ENCODE results near the gene IRF5.

The IRF5 gene

GRCh38 chr7:128890306-128891109 is 47.2 kb upstream of the IRF5 start:
- no peaks in the 10 kb centered on the region for H3K36me3 ChIP-seq (ENCODE audit: low read depth)
- H3K9me3 ChIP-seq (ENCODE audit: severe bottlenecking): no peaks in the 10 kb centered on the region
- peak overlapping the region; percentile 59 for H3K27ac ChIP-seq (ENCODE audit: poor library complexity, severe bottlenecking)
- no peak for TF ChIP-seq CTCF (IDR thresholded peaks at IDR 0.05; ENCODE audit: poor library complexity, severe bottlenecking)
- DNase-seq (ENCODE audit: low spot score) (peak; percentile 76), ATAC-seq (ENCODE audit: low read depth) (no peak)
- H3K4me1 ChIP-seq (ENCODE audit: insufficient read depth, poor library complexity, severe bottlenecking): peaks cover 32% of the 10 kb centered on the region
- peak overlapping the region; percentile 61 for H3K4me3 ChIP-seq (ENCODE audit: severe bottlenecking)
- no peaks in the 10 kb centered on the region for H3K27me3 ChIP-seq (ENCODE audit: insufficient read depth, poor library complexity, severe bottlenecking)

- Histone ChIP-seq H3K4me1 (ENCODE audit: insufficient read depth, poor library complexity, severe bottlenecking) (peaks cover 32% of the 10 kb centered on the region), H3K36me3 (ENCODE audit: low read depth) (no peaks in the 10 kb centered on the region), H3K4me3 (ENCODE audit: severe bottlenecking) (peak overlapping the region; percentile 61), H3K27me3 (ENCODE audit: insufficient read depth, poor library complexity, severe bottlenecking) (no peaks in the 10 kb centered on the region), H3K9me3 (ENCODE audit: severe bottlenecking) (no peaks in the 10 kb centered on the region), H3K27ac (ENCODE audit: poor library complexity, severe bottlenecking) (peak overlapping the region; percentile 59)
- DNase-seq (ENCODE audit: low spot score) (peak; percentile 82), ATAC-seq (ENCODE audit: low read depth) (peak; percentile 26)
- TF ChIP-seq CTCF (IDR thresholded peaks at IDR 0.05; ENCODE audit: poor library complexity, severe bottlenecking): no peak
These were observed 46.4 kb upstream of the IRF5 start for GRCh38 chr7:128891110-128891941.

GRCh38 chr7:128891942-128892269 is 45.8 kb upstream of the IRF5 start:
- no peak overlapping the region for H3K4me3 ChIP-seq (ENCODE audit: severe bottlenecking)

GRCh38 chr7:128892521-128893250 is 45.0 kb upstream of the IRF5 start:
- Histone ChIP-seq H3K27me3 (ENCODE audit: insufficient read depth, poor library complexity, severe bottlenecking) (no peaks in the 10 kb centered on the region), H3K9me3 (ENCODE audit: severe bottlenecking) (no peaks in the 10 kb centered on the region), H3K4me3 (ENCODE audit: severe bottlenecking) (no peak overlapping the region), H3K4me1 (ENCODE audit: insufficient read depth, poor library complexity, severe bottlenecking) (peaks cover 39% of the 10 kb centered on the region), H3K36me3 (ENCODE audit: low read depth) (no peaks in the 10 kb centered on the region), H3K27ac (ENCODE audit: poor library complexity, severe bottlenecking) (peak overlapping the region; percentile 59)
- DNase-seq (ENCODE audit: low spot score) (peak; percentile 56), ATAC-seq (ENCODE audit: low read depth) (peak; percentile 18)
- TF ChIP-seq CTCF (IDR thresholded peaks at IDR 0.05; ENCODE audit: poor library complexity, severe bottlenecking): no peak

More at GRCh38 chr7:128891942-128892269, 45.8 kb upstream of the IRF5 start:
- ATAC-seq (ENCODE audit: low read depth) (no peak), DNase-seq (ENCODE audit: low spot score) (no peak)
- Histone ChIP-seq H3K36me3 (ENCODE audit: low read depth) (no peaks in the 10 kb centered on the region), H3K9me3 (ENCODE audit: severe bottlenecking) (no peaks in the 10 kb centered on the region), H3K27ac (ENCODE audit: poor library complexity, severe bottlenecking) (peak overlapping the region; percentile 59), H3K4me1 (ENCODE audit: insufficient read depth, poor library complexity, severe bottlenecking) (peaks cover 32% of the 10 kb centered on the region), H3K27me3 (ENCODE audit: insufficient read depth, poor library complexity, severe bottlenecking) (no peaks in the 10 kb centered on the region)
- TF ChIP-seq CTCF (IDR thresholded peaks at IDR 0.05; ENCODE audit: poor library complexity, severe bottlenecking): no peak

Data from RWPE2 (cell line).